ENCODE results near the gene OTOL1. TPM values are rescaled to one million over a fixed set of nuclear protein-coding genes. Genes with fewer than 3 reads are reported as not detected.

Gene OTOL1
- total and polyA plus RNA-seq, 2 donors (not counting 3 experiments of a cell fraction or from before 2014, with no cell fraction given) = not detected

- Histone ChIP-seq H3K36me3 (ENCODE audit: control insufficient read depth in 2 of 2, extremely low read depth in 1 of 2, insufficient read depth in 2 of 2, low read length in 2 of 2) (no peaks in the 10 kb centered on the region), H3K4me3 (replicated peaks in 1 of 3; ENCODE audit: insufficient read depth in 1 of 3, low read depth in 1 of 3, low read length in 3 of 3) (no peak overlapping the region), H3K9ac (replicated peaks; ENCODE audit: extremely low read depth, insufficient read depth, low read length) (no peak overlapping the region), H4K20me1 (replicated peaks; ENCODE audit: control insufficient read depth, extremely low read depth, insufficient read depth, low read length) (no peaks in the 10 kb centered on the region), H3K4me2 (ENCODE audit: insufficient read depth, low read length) (no peak overlapping the region), H3K79me2 (ENCODE audit: control insufficient read depth, insufficient read depth, low read length) (no peaks in the 10 kb centered on the region), H3K9me1 (replicated peaks; ENCODE audit: control insufficient read depth, extremely low read depth, insufficient read depth, low read length) (no peaks in the 10 kb centered on the region), H3K27me3 (ENCODE audit: control insufficient read depth in 2 of 2, insufficient read depth in 2 of 2, low read length in 2 of 2) (no peaks in the 10 kb centered on the region), H2AFZ (ENCODE audit: low read depth, low read length) (no peak overlapping the region), H3K27ac (ENCODE audit: insufficient read depth, low read depth, low read length) (no peak overlapping the region), H3K4me1 (ENCODE audit: control insufficient read depth, extremely low read depth, insufficient read depth, low read length) (no peaks in the 10 kb centered on the region), H3K9me3 (replicated peaks; ENCODE audit: control insufficient read depth, insufficient read depth, low read length) (no peaks in the 10 kb centered on the region)
- FAIRE-seq (no peak), DNase-seq (ENCODE audit: low read depth, low spot score) (no peak)
- no TSS peak for BruUV-seq (replicated peaks)
- ChIA-PET CTCF (no interaction called here), POLR2A (no interaction called here)
- TF ChIP-seq MAX (IDR thresholded peaks at IDR 0.05; ENCODE audit: insufficient read depth, insufficient read length) (no peak), GATA2 (IDR thresholded peaks at IDR 0.05; ENCODE audit: insufficient read depth, insufficient read length, low read depth, low read length) (no peak), CTCF (IDR thresholded peaks at IDR 0.05; ENCODE audit: extremely low read depth in 1 of 2, insufficient read depth in 1 of 2, low read depth in 1 of 2, low read length in 2 of 2) (no peak)
- dilution Hi-C loops (cut with MboI; ENCODE audit: extremely low pct_ligation_motif_present, low sequenced_read_pairs) (no loop called here), intact Hi-C loops (cut with micrococcal nuclease) (no loop called here)
These were observed 54.0 kb downstream of the OTOL1 start for GRCh38 chr3:161550491-161551195.

- H3K79me2 ChIP-seq (ENCODE audit: control insufficient read depth, insufficient read depth, low read length) = no peaks in the 10 kb centered on the region
- no peak overlapping the region for H2AFZ ChIP-seq (ENCODE audit: low read depth, low read length)
- DNase-seq (ENCODE audit: low read depth, low spot score) (no peak), FAIRE-seq (no peak)
- no peaks in the 10 kb centered on the region for H3K4me1 ChIP-seq (ENCODE audit: control insufficient read depth, extremely low read depth, insufficient read depth, low read length)
- ChIA-PET CTCF (no interaction called here), POLR2A (no interaction called here)
- no peaks in the 10 kb centered on the region for H3K9me3 ChIP-seq (replicated peaks; ENCODE audit: control insufficient read depth, insufficient read depth, low read length)
- no peaks in the 10 kb centered on the region for H3K36me3 ChIP-seq (ENCODE audit: control insufficient read depth in 2 of 2, extremely low read depth in 1 of 2, insufficient read depth in 2 of 2, low read length in 2 of 2)
- intact Hi-C loops (cut with micrococcal nuclease) (no loop called here), dilution Hi-C loops (cut with MboI; ENCODE audit: extremely low pct_ligation_motif_present, low sequenced_read_pairs) (no loop called here)
- H3K9me1 ChIP-seq (replicated peaks; ENCODE audit: control insufficient read depth, extremely low read depth, insufficient read depth, low read length) = no peaks in the 10 kb centered on the region
- H3K9ac ChIP-seq (replicated peaks; ENCODE audit: extremely low read depth, insufficient read depth, low read length) = no peak overlapping the region
- H3K27me3 ChIP-seq (ENCODE audit: control insufficient read depth in 2 of 2, insufficient read depth in 2 of 2, low read length in 2 of 2) = no peaks in the 10 kb centered on the region
- TF ChIP-seq EZH2 (IDR thresholded peaks at IDR 0.05; ENCODE audit: borderline replicate concordance, low read depth, low read length, severe bottlenecking) (no peak), JUN (IDR thresholded peaks at IDR 0.05; ENCODE audit: borderline replicate concordance, insufficient read depth, insufficient read length, low read depth) (no peak), CTCF (IDR thresholded peaks at IDR 0.05; ENCODE audit: extremely low read depth in 1 of 2, insufficient read depth in 1 of 2, low read depth in 1 of 2, low read length in 2 of 2) (no peak), POLR2A (IDR thresholded peaks at IDR 0.05; ENCODE audit: low read depth, low read length) (no peak), MAX (IDR thresholded peaks at IDR 0.05; ENCODE audit: insufficient read depth, insufficient read length) (no peak), MYC (IDR thresholded peaks at IDR 0.05; ENCODE audit: low read depth, low read length) (no peak), FOS (IDR thresholded peaks at IDR 0.05; ENCODE audit: borderline replicate concordance, insufficient read depth, low read length) (no peak), POLR2AphosphoS5 (IDR thresholded peaks at IDR 0.05; ENCODE audit: insufficient read depth, low read depth, low read length) (no peak), GATA2 (IDR thresholded peaks at IDR 0.05; ENCODE audit: insufficient read depth, insufficient read length, low read depth, low read length) (no peak)
- H4K20me1 ChIP-seq (replicated peaks; ENCODE audit: control insufficient read depth, extremely low read depth, insufficient read depth, low read length) = no peaks in the 10 kb centered on the region
- no peak overlapping the region for H3K4me3 ChIP-seq (replicated peaks in 1 of 3; ENCODE audit: insufficient read depth in 1 of 3, low read depth in 1 of 3, low read length in 3 of 3)
- BruUV-seq (replicated peaks) = no TSS peak
- no peak overlapping the region for H3K4me2 ChIP-seq (ENCODE audit: insufficient read depth, low read length)
- H3K27ac ChIP-seq (ENCODE audit: insufficient read depth, low read depth, low read length) = no peak overlapping the region
These were observed 55.1 kb downstream of the OTOL1 start for GRCh38 chr3:161551697-161552096.

All from endothelial cell of umbilical vein (primary cell).